HCT116 (cell line): ENCODE results near the gene AGAP1. TPM values are rescaled to one million over a fixed set of nuclear protein-coding genes. Genes with fewer than 3 reads are reported as not detected.

Experiments
- ATAC-seq: fragments of 200-7000 bp; cut with Tn5 transposase; 2 replicates; pipeline ENCODE4 v1.9.1; 2020; ENCODE audit warnings: mild to moderate bottlenecking, moderate library complexity
- BruUV-seq: library from RNA; stranded (reverse); fragments of 400-500 nt; replicated peaks from 2 replicates; lab custom pipeline; 2021; lab: Mats Ljungman, UMichigan
- CTCF ChIA-PET: fragments of 300-600 bp; sonication (Branson Sonifier 250); formaldehyde crosslinking; loops from one replicate; lab custom pipeline; 2021; ENCODE audit warnings: antibody characterized with exemption; lab: Charles Lee
- POLR2A ChIA-PET: fragments of 300-600, 350-600 bp; sonication (Branson Sonifier 250); formaldehyde crosslinking; loops from one replicate; lab custom pipeline; 2021; ENCODE audit warnings: antibody characterized with exemption; lab: Charles Lee
- RAD21 ChIA-PET, 2 experiments: fragments of 300-600 bp; sonication (Branson Sonifier 250); formaldehyde crosslinking; loops; one replicate each; lab custom pipeline; 2023; ENCODE audit warnings: low total read pairs in 2 of 2; ENCODE audit not compliant: uncharacterized antibody in 2 of 2, unreplicated experiment in 2 of 2, low non-redundant PET in 1 of 2; lab: Charles Lee
- DNase-seq: peaks from one replicate; pipeline ENCODE4 v3.0.0-alpha.2; 2010; ENCODE audit warnings: low read depth, low spot score
- H2AFZ ChIP-seq: fragments of 200-600 bp; shearing (Covaris generic), sonication (generic); 2 replicates; pipeline ENCODE4 v1.6.1; 2017; ENCODE audit warnings: low read depth, mixed run types, mixed read lengths, antibody characterized with exemption, low read length; ENCODE audit not compliant: poor library complexity, severe bottlenecking
- H3K27ac ChIP-seq: 2 replicates; pipeline ENCODE4 v1.5.1; 2012; ENCODE audit warnings: low read depth, low read length
- H3K27me3 ChIP-seq: fragments of 200-600 bp; sonication (generic); 2 replicates; pipeline ENCODE4 v1.6.1; 2016; ENCODE audit warnings: mixed run types, low read length, mixed read lengths; ENCODE audit not compliant: insufficient read depth
- H3K36me3 ChIP-seq, 2 experiments: fragments of 200-500 bp in 1 of 2; fragments of 200-600 bp in 1 of 2; sonication (Bioruptor generic) in 1 of 2; sonication (generic) in 1 of 2; 2 replicates each; pipeline versions ENCODE4 v1.5.1 to v1.6.1; 2014 to 2016; ENCODE audit warnings: low read length in 2 of 2, inconsistent platforms in 1 of 2, mixed read lengths in 1 of 2, mixed run types in 1 of 2; ENCODE audit not compliant: insufficient read depth in 2 of 2, control insufficient read depth in 1 of 2
- H3K4me1 ChIP-seq, 2 experiments: fragments of 200-600 bp in 1 of 2; sonication (generic) in 1 of 2; 2 replicates each; pipeline versions ENCODE4 v1.5.1 to v1.6.1; 2012 to 2017; ENCODE audit warnings: low read length in 2 of 2, inconsistent platforms in 1 of 2, mild to moderate bottlenecking in 1 of 2, mixed read lengths in 1 of 2, mixed run types in 1 of 2, moderate library complexity in 1 of 2; ENCODE audit not compliant: insufficient read depth in 2 of 2, control insufficient read depth in 1 of 2
- H3K4me2 ChIP-seq: fragments of 200-600 bp; sonication (generic); 2 replicates; pipeline ENCODE4 v1.6.1; 2017; ENCODE audit warnings: mixed run types, low read length, mixed read lengths
- H3K4me3 ChIP-seq, 2 experiments: fragments of 200-600 bp in 1 of 2; sonication (generic) in 1 of 2; replicated peaks in 1 of 2; 2 replicates each; pipeline ENCODE4 v1.5.1; 2011 to 2016; ENCODE audit warnings: low read length in 2 of 2, control low read depth in 1 of 2, low read depth in 1 of 2, mild to moderate bottlenecking in 1 of 2, mixed read lengths in 1 of 2, mixed run types in 1 of 2
- H3K79me2 ChIP-seq: fragments of 200-600 bp; sonication (generic); 2 replicates; pipeline ENCODE4 v1.6.1; 2017; ENCODE audit warnings: mild to moderate bottlenecking, mixed run types, low read length, moderate library complexity, mixed read lengths; ENCODE audit not compliant: insufficient read depth
- H3K9ac ChIP-seq: fragments of 200-600 bp; sonication (generic); 2 replicates; pipeline ENCODE4 v1.6.1; 2016; ENCODE audit warnings: low read length, mixed read lengths
- H3K9me2 ChIP-seq: fragments of 200-600 bp; sonication (generic), shearing (Covaris generic); 2 replicates; pipeline ENCODE4 v1.6.1; 2017; ENCODE audit warnings: mixed run types, mild to moderate bottlenecking, moderate library complexity; ENCODE audit not compliant: insufficient read depth
- H3K9me3 ChIP-seq, 2 experiments: fragments of 200-500 bp in 1 of 2; fragments of 200-600 bp in 1 of 2; sonication (Bioruptor generic) in 1 of 2; sonication (generic) in 1 of 2; 2 replicates each; pipeline ENCODE4 v1.6.1; 2014 to 2017; ENCODE audit warnings: low read length in 2 of 2, mixed read lengths in 2 of 2, inconsistent platforms in 1 of 2, low read depth in 1 of 2, mild to moderate bottlenecking in 1 of 2, mixed run types in 1 of 2, moderate library complexity in 1 of 2; ENCODE audit not compliant: control insufficient read depth in 1 of 2, insufficient read depth in 1 of 2
- H4K20me1 ChIP-seq: fragments of 200-600 bp; sonication (generic), shearing (Covaris generic); 2 replicates; pipeline ENCODE4 v1.6.1; 2017; ENCODE audit warnings: mixed run types, mild to moderate bottlenecking, moderate library complexity; ENCODE audit not compliant: insufficient read depth
- EZH2phosphoT487 ChIP-seq: fragments of 200-600 bp; IDR thresholded peaks from 2 replicates; pipeline ENCODE4 v1.6.1; 2018; ENCODE audit warnings: antibody characterized with exemption, borderline replicate concordance
- FOSL1 ChIP-seq: IDR thresholded peaks from 2 replicates; pipeline ENCODE4 v1.6.1; 2012; ENCODE audit warnings: low read depth
- POLR2A ChIP-seq: IDR thresholded peaks from 2 replicates; pipeline ENCODE4 v1.7.0; 2011; ENCODE audit warnings: borderline replicate concordance; ENCODE audit not compliant: insufficient read depth, insufficient read length; ENCODE audit errors: extremely low read depth
- POLR2AphosphoS5 ChIP-seq: IDR thresholded peaks from 2 replicates; pipeline ENCODE4 v1.6.1; 2011; ENCODE audit warnings: mild to moderate bottlenecking, low read depth, low read length, moderate library complexity
- SRF ChIP-seq: IDR thresholded peaks from 2 replicates; pipeline ENCODE4 v1.6.1; 2012; ENCODE audit warnings: low read depth
- ZFX ChIP-seq: fragments of 450-650 bp; IDR thresholded peaks from 2 replicates; pipeline ENCODE4 v1.6.1; 2017
- ZNF274 ChIP-seq: fragments of 200-500 bp; sonication (Bioruptor generic); IDR thresholded peaks from 2 replicates; pipeline ENCODE4 v1.6.1; 2014; ENCODE audit warnings: mild to moderate bottlenecking, low read depth, low read length, inconsistent platforms
- intact Hi-C: fragments of 100-400 bp; cut with micrococcal nuclease; formaldehyde crosslinking; loops from 2 replicates; pipeline ENCODE4 v1.10.0; 2022
- total RNA-seq: library from RNA; stranded (reverse); gene quantifications from one replicate; pipeline ENCODE4 v1.2.1, GENCODE V29; 2021; ENCODE audit not compliant: unreplicated experiment
- TF ChIP-seq, protein P1 (sequence below): IDR thresholded peaks from 2 replicates; pipeline ENCODE4 v1.6.1; 2012
- TF ChIP-seq, protein P2 (sequence below): IDR thresholded peaks from 2 replicates; pipeline ENCODE4 v1.6.1; 2012; ENCODE audit warnings: low read depth

AGAP1 gene
- total RNA-seq, 1 experiment from 2014 or later: 43.8 TPM

DNA sequence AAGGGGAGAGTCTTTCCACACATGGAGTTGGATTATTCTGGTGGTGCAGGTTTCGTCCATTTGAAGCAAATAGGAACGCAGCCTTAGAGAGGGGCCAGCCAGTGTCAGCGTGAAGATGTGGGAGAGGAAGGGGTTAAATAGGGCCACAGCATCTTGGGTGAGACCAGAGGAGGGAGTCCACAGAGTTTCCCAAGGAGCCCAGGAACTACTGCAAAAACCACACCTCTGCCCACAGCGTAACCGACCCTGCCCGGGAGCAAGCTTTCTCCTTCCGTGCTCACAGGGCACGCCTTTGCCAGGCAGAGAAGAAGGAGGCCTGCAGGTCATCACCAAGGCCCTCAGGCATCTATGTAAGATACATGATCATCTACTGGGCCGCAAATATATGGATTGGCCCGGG is 314.5 kb downstream of the AGAP1 start:
- intact Hi-C loops: no loop called here
- no peak for ATAC-seq
- ChIA-PET CTCF (no interaction called here), POLR2A (no interaction called here), RAD21 (no interaction called here)
- no peaks in the 10 kb centered on the region for H3K4me1 ChIP-seq
- DNase-seq: no peak
- H3K9ac ChIP-seq: no peak overlapping the region
- H3K36me3 ChIP-seq: peaks cover 0 to 12% of the 10 kb centered on the region in 2 experiments; a peak in 2 of 4 replicates
- no peak overlapping the region for H2AFZ ChIP-seq
- H4K20me1 ChIP-seq: no peaks in the 10 kb centered on the region; the same call in 1 of the 2 replicates
- H3K4me3 ChIP-seq: no peak overlapping the region
- H3K27ac ChIP-seq: no peak overlapping the region
- H3K9me3 ChIP-seq: no peaks in the 10 kb centered on the region
- peaks cover under 1% of the 10 kb centered on the region; the same call in 1 of the 2 replicates for H3K79me2 ChIP-seq
- H3K4me2 ChIP-seq: no peak overlapping the region
- no peaks in the 10 kb centered on the region for H3K27me3 ChIP-seq
- TF ChIP-seq POLR2AphosphoS5: no peak
- TF ChIP-seq ZNF274: no peak
- no peak for TF ChIP-seq ZFX
- no peak for TF ChIP-seq POLR2A
- no TSS peak for BruUV-seq
- no peaks in the 10 kb centered on the region for H3K9me2 ChIP-seq

DNA sequence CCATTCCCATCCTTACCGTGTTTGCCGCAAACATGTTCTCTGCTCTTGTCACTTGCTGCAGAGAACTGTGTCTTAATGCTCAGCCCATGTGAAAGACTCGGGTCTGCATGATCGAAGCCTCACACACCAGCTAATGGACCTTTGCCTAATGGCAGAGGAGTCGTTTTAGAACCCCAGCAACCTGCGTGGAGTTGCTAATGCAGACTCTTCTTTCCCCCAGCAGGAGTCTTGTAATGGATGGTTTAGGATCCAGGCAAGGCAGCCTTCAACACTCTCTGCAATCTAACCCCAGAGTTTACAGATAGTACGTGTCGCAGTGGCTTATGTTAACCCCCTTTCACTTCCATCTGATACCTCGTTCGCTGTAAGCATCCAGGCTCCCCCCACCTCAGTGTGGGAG is 316.4 kb downstream of the AGAP1 start:
- Histone ChIP-seq H3K9me2 (no peaks in the 10 kb centered on the region), H3K4me3 (no peak overlapping the region), H3K4me1 (no peaks in the 10 kb centered on the region), H3K9ac (no peak overlapping the region), H3K9me3 (no peaks in the 10 kb centered on the region), H4K20me1 (no peaks in the 10 kb centered on the region), H3K79me2 (no peaks in the 10 kb centered on the region), H3K36me3 (peaks cover 0 to 12% of the 10 kb centered on the region in 2 experiments; a peak in 2 of 4 replicates), H3K4me2 (no peak overlapping the region)
- ChIA-PET POLR2A (no interaction called here), RAD21 (no interaction called here)
- DNase-seq: no peak
- TF ChIP-seq SRF (no peak), POLR2AphosphoS5 (no peak), EZH2phosphoT487 (no peak), FOSL1 (no peak)
- TF ChIP-seq, protein P1, sequence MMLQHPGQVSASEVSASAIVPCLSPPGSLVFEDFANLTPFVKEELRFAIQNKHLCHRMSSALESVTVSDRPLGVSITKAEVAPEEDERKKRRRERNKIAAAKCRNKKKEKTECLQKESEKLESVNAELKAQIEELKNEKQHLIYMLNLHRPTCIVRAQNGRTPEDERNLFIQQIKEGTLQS: no peak
- TF ChIP-seq, protein P2, sequence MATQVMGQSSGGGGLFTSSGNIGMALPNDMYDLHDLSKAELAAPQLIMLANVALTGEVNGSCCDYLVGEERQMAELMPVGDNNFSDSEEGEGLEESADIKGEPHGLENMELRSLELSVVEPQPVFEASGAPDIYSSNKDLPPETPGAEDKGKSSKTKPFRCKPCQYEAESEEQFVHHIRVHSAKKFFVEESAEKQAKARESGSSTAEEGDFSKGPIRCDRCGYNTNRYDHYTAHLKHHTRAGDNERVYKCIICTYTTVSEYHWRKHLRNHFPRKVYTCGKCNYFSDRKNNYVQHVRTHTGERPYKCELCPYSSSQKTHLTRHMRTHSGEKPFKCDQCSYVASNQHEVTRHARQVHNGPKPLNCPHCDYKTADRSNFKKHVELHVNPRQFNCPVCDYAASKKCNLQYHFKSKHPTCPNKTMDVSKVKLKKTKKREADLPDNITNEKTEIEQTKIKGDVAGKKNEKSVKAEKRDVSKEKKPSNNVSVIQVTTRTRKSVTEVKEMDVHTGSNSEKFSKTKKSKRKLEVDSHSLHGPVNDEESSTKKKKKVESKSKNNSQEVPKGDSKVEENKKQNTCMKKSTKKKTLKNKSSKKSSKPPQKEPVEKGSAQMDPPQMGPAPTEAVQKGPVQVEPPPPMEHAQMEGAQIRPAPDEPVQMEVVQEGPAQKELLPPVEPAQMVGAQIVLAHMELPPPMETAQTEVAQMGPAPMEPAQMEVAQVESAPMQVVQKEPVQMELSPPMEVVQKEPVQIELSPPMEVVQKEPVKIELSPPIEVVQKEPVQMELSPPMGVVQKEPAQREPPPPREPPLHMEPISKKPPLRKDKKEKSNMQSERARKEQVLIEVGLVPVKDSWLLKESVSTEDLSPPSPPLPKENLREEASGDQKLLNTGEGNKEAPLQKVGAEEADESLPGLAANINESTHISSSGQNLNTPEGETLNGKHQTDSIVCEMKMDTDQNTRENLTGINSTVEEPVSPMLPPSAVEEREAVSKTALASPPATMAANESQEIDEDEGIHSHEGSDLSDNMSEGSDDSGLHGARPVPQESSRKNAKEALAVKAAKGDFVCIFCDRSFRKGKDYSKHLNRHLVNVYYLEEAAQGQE: no peak
- TF ChIP-seq, all 23 proteins: peak for 0
- no peak overlapping the region for H2AFZ ChIP-seq
- CTCF ChIA-PET: no interaction called here
- H3K27me3 ChIP-seq: no peaks in the 10 kb centered on the region
- no TSS peak for BruUV-seq
- H3K27ac ChIP-seq: no peak overlapping the region
- intact Hi-C loops: no loop called here
- ATAC-seq: no peak
